ENCODE data around the gene SLFN14.
"Not testable (repeated sequence)": the region's sequence is repeated elsewhere in the genome, so short reads cannot be mapped to it uniquely, and the experiment has no call there.

SLFN14 gene

GRCh38 chr17:35519906-35520442, 40.6 kb downstream of the SLFN14 start:
- no peak for DNase-seq

- DNase-seq = no peak
These were observed 41.2 kb downstream of the SLFN14 start for GRCh38 chr17:35519439-35519838.

- not testable (repeated sequence) for DNase-seq
These were observed 42.2 kb downstream of the SLFN14 start for GRCh38 chr17:35518431-35518830.

- DNase-seq = no peak
These were observed 45.6 kb downstream of the SLFN14 start for GRCh38 chr17:35515027-35515426.

- DNase-seq = no peak
These were observed 46.1 kb downstream of the SLFN14 start for GRCh38 chr17:35514564-35514963.
